TTC549 (cell line): ENCODE data around the gene RASA4.
"Not testable (repeated sequence)": the region's sequence is repeated elsewhere in the genome, so short reads cannot be mapped to it uniquely, and the experiment has no call there.

Experiments used
- FAIRE-seq: peaks from 2 replicates; lab custom pipeline; 2012; peaks lifted over from hg19 to GRCh38; lab: Jason Lieb, UNC

Gene RASA4

GRCh38 chr7:102616507-102617125, at the start of gene RASA4:
TSS of gene RASA4 (minus strand) at chr7:102616756. CDS start at chr7:102616689, 67 bp downstream.
- FAIRE-seq, result not testable (repeated sequence)

- FAIRE-seq, result not testable (repeated sequence)
These were observed 48.2 kb upstream of the RASA4 start for GRCh38 chr7:102664765-102665164.

- FAIRE-seq, result not testable (repeated sequence)
These were observed 33.4 kb upstream of the RASA4 start, which contains the start of gene SPDYE2B for GRCh38 chr7:102649924-102650323. TSS of gene SPDYE2B (plus strand) at chr7:102650319. CDS start at chr7:102652349, 2,030 bp downstream.

GRCh38 chr7:102647813-102648212, 31.3 kb upstream of the RASA4 start:
- not testable (repeated sequence) for FAIRE-seq

GRCh38 chr7:102643404-102643803, 26.8 kb upstream of the RASA4 start:
- not testable (repeated sequence) for FAIRE-seq

- not testable (repeated sequence) for FAIRE-seq
These were observed 26.1 kb upstream of the RASA4 start, which contains the start of gene UPK3BL1 for GRCh38 chr7:102642691-102643090. TSS of gene UPK3BL1 (minus strand) at chr7:102642791. CDS start at chr7:102642741, 50 bp downstream.

- not testable (repeated sequence) for FAIRE-seq
These were observed 22.3 kb upstream of the RASA4 start for GRCh38 chr7:102638848-102639247.

DNA sequence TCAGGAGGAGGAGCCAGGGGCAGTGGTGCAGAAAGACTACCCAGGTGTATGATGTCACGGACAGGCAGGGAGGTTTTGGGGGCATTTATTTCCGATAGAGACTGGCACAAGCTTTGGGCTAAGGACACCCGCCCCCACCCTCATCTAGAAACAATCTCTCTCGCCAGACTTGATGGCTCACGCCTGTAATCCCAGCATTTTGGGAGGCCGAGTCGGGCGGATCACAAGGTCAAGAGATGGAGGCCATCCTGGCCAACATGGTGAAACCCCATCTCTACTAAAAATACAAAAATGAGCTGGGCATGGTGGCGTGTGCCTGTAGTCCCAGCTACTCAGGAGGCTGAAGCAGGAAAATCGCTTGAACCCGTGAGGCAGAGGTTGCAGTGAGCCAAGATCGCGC, 20.4 kb upstream of the RASA4 start:
- FAIRE-seq, result not testable (repeated sequence)

DNA sequence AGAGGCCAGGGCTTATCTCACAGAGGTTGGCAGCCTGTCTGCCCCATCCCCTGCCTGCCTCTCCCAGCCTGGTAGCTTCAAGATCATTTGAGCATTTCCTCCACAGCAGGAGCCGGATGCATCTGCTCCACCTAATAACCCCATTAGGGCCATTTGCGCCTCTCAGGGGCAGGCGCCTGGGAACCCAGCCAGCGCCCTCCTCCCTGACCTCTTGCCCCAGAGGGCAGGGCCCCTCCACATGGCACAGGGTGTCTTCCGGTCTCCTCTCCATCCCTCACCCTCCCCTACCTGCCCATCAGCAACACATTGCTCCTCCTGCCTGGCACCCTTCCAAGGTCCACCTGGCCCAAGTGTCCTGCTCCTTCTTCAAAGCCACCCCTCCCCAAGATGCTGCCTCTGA, 18.8 kb upstream of the RASA4 start:
- FAIRE-seq, result not testable (repeated sequence)

GRCh38 chr7:102634299-102634698, 17.7 kb upstream of the RASA4 start:
- FAIRE-seq, result not testable (repeated sequence)

DNA sequence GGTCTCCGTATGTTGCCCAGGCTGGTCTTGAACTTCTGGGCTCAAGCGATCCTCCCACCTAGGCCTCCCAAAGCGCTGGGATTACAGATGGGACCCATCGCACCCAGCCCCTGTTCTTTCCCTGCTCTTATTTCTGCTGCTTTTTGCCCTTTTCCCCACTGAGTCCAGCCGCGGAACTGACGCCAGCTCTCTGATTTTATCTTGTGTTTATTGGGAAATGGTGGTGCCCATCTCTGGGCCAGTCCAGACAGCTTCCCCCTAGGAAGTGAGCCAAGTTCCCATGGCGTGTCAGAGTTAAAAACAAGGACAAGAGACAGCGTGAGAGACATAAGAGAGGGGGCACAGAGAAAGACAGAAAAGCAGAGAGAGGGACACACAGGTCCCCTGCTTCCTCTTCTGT, 14.1 kb upstream of the RASA4 start:
- not testable (repeated sequence) for FAIRE-seq

DNA sequence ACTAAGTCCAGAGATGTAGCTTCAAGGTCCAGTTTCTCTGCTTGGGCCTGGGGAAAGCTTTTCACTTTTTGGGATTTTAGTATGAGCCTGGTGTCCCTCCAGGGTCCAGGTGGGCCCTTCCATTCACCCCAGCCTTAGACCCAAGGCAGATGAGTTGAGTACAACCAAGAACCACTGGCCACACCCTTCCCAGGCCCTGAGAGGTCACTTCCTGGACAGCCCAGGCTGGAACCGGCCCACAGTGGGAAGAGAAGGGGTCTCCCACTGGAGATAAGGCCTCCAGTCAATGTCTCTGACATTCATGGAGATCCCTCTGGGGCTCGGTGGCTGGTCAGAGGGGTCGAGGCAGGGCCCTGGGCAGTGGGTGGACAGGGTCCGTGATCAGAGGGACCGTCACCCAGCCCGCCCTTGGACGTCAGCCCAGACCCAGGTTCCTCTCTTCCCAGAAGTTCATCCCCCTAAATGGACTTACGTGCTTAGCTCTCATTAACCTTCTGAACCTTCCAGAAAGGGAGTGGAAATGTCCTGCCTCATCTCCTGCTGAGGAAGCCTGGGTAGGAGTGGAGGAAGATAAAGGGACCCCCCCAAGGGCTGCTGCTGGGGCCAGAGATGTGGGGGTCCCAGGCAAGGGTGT, 10.8 kb upstream of the RASA4 start:
- not testable (repeated sequence) for FAIRE-seq

DNA sequence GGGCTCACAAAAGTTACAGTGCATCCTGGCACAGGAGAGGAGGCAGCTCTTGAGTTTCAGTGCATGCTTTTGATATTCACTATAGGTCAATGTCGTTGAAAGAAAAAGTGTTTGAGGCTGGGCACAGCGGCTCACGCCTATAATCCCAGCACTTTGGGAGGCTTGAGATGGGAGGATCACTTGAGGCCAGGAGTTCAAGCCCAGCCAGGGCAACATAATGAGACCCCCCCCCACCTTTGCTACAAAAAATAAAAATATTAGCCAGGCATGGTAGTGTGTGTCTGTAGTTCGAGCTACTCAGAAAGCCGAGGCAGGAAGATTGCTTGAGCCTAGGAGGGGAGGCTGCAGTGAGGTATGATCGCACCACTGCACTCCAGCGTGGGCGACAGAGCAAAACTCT, 1.6 kb upstream of the RASA4 start:
- not testable (repeated sequence) for FAIRE-seq

GRCh38 chr7:102615930-102616329, 626 bp downstream of the RASA4 start:
- FAIRE-seq, result not testable (repeated sequence)

DNA sequence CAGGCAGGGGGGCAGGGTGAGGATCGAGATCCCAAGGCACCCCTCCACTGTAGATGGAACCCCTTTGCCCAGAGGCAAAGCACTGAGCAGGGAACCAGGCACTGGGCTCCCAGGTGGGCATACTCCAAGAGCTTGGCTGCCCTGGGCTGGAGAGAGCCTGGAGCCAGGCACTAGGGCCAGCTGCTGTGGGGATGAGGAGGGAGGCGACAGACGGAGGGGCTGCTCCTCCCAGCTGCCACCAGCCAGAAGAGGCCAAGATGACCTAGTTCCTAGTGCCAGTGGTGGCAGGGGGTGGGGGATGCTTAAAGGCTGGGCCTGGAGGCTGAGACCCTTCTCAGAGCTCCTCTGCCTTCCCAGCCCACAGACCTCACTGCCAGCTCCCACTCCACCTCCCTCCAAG, 1.7 kb downstream of the RASA4 start:
- not testable (repeated sequence) for FAIRE-seq

DNA sequence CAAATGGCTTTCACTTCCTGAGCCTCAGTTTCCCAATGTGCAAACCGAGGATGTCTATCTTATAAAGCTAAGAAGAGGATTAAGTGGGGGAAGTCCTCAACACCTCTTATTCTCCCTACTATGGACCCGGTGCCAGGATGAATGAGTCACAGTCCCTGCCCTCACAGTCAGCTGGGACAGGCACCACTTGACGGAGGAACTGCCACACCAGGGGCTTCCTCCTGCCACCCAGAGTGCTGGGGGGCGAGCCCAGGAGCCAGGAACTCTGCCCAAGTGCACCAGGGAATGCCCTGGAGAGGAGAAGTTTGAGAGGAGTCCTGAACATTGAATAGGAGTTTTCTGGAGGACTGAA, 2.2 kb downstream of the RASA4 start:
- FAIRE-seq, result not testable (repeated sequence)

GRCh38 chr7:102613575-102614345, 2.8 kb downstream of the RASA4 start:
- FAIRE-seq, result not testable (repeated sequence)

GRCh38 chr7:102611675-102612325, 4.8 kb downstream of the RASA4 start:
- not testable (repeated sequence) for FAIRE-seq

GRCh38 chr7:102611013-102611674, 5.4 kb downstream of the RASA4 start:
- FAIRE-seq, result not testable (repeated sequence)

- FAIRE-seq, result not testable (repeated sequence)
These were observed 6.1 kb downstream of the RASA4 start for GRCh38 chr7:102610441-102610840.

GRCh38 chr7:102609734-102610133, 6.8 kb downstream of the RASA4 start:
- not testable (repeated sequence) for FAIRE-seq

DNA sequence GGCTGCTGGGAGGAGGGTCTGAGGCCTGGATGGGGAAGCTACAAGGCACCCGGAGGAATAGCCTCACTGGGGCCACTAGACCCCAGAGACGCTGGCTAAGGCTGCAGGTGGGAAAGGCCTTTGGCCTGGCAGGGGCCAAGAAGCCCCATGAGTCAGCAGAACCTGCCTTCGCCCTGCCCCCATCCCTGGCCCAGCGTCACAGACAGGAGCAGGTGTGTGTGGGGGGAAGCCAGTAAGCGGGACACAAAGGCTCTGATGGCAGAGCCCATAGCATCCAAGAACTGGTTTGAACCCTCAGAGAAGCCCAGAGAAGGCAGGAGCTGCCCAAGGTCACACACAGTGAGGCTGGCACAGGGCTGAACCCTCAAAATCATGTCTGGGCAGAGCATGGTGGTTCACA, 9.7 kb downstream of the RASA4 start:
- FAIRE-seq, result not testable (repeated sequence)
